Thyroid gland (tissue), 4 donors: ENCODE measurements around the gene GPC1.

Experiments
- POLR2A ChIP-seq, 2 donors: fragments of 450-650 bp; IDR thresholded peaks; one replicate each; pipeline ENCODE4 v1.6.1; 2017; ENCODE audit warnings: antibody characterized with exemption in 2 of 2, mild to moderate bottlenecking in 2 of 2, moderate library complexity in 1 of 2
- TF ChIP-seq, protein P1 (sequence below), 6 experiments: fragments of 200-600 bp in 3 of 6; fragments of 450-650 bp in 3 of 6; sonication (generic) in 3 of 6; IDR thresholded peaks; one replicate each; pipeline ENCODE4 v1.5.1; 2016 to 2019; ENCODE audit warnings: antibody characterized with exemption in 6 of 6, mild to moderate bottlenecking in 2 of 6, inconsistent platforms in 1 of 6, moderate library complexity in 1 of 6

DNA sequence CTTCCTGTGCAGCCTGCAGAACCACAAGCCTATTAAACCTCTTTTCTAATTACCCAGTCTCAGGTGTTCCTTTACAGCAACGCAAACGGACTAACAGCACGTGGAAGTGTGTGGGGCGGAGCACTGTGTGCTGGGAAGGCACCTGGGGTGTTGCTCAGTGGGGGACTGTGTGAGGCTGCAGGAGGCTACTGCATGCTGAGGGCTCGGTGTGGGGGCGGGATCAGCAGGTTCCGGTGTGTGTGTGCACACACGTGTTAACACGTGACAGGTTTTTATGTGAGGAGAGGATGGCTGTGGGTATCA is 63.4 kb downstream of the GPC1 start:
- TF ChIP-seq, protein P1, sequence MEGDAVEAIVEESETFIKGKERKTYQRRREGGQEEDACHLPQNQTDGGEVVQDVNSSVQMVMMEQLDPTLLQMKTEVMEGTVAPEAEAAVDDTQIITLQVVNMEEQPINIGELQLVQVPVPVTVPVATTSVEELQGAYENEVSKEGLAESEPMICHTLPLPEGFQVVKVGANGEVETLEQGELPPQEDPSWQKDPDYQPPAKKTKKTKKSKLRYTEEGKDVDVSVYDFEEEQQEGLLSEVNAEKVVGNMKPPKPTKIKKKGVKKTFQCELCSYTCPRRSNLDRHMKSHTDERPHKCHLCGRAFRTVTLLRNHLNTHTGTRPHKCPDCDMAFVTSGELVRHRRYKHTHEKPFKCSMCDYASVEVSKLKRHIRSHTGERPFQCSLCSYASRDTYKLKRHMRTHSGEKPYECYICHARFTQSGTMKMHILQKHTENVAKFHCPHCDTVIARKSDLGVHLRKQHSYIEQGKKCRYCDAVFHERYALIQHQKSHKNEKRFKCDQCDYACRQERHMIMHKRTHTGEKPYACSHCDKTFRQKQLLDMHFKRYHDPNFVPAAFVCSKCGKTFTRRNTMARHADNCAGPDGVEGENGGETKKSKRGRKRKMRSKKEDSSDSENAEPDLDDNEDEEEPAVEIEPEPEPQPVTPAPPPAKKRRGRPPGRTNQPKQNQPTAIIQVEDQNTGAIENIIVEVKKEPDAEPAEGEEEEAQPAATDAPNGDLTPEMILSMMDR (IDR thresholded peaks at IDR 0.05) = no peak
- TF ChIP-seq POLR2A (IDR thresholded peaks at IDR 0.05) = no peak
